GM23338 (cell line): ENCODE data around the gene TENM4. TPM values are rescaled to one million over a fixed set of nuclear protein-coding genes. Genes with fewer than 3 reads are reported as not detected.

Experiments used
- ATAC-seq: fragments of 200-7000 bp; cut with Tn5 transposase; 3 replicates; pipeline ENCODE4 v1.9.1; 2020
- DNase-seq: peaks from one replicate; pipeline ENCODE4 v3.0.0-alpha.2; 2015; ENCODE audit warnings: low spot score
- H2AFZ ChIP-seq: fragments of 200-600 bp; sonication (generic); 2 replicates; pipeline ENCODE4 v1.8.0; 2016; ENCODE audit warnings: antibody characterized with exemption, mild to moderate bottlenecking, moderate library complexity
- H3F3A ChIP-seq: fragments of 200-600 bp; sonication (generic); replicated peaks from 2 replicates; pipeline ENCODE4 v1.8.0; 2017; ENCODE audit warnings: antibody characterized with exemption, mixed run types, low read depth
- H3K27ac ChIP-seq: fragments of 200-600 bp; sonication (generic); 2 replicates; pipeline ENCODE4 v1.6.1; 2016; ENCODE audit warnings: low read depth
- H3K27me3 ChIP-seq: fragments of 200-600 bp; sonication (generic); 2 replicates; pipeline ENCODE4 v1.8.0; 2016; ENCODE audit warnings: mild to moderate bottlenecking, mixed run types, moderate library complexity; ENCODE audit not compliant: insufficient read depth
- H3K36me3 ChIP-seq: fragments of 200-600 bp; sonication (generic); 2 replicates; pipeline ENCODE4 v1.8.0; 2016; ENCODE audit warnings: mild to moderate bottlenecking; ENCODE audit not compliant: insufficient read depth
- H3K4me1 ChIP-seq: fragments of 200-600 bp; sonication (generic); 2 replicates; pipeline ENCODE4 v1.8.0; 2016; ENCODE audit warnings: mild to moderate bottlenecking, moderate library complexity; ENCODE audit not compliant: insufficient read depth
- H3K4me2 ChIP-seq: fragments of 200-600 bp; sonication (generic); 2 replicates; pipeline ENCODE4 v1.7.1; 2017; ENCODE audit warnings: mixed run types
- H3K4me3 ChIP-seq: fragments of 200-600 bp; sonication (generic); 2 replicates; pipeline ENCODE4 v1.6.1; 2016; ENCODE audit warnings: mixed run types
- H3K79me2 ChIP-seq: fragments of 200-600 bp; sonication (generic); replicated peaks from 2 replicates; pipeline ENCODE4 v1.8.0; 2017; ENCODE audit warnings: mild to moderate bottlenecking; ENCODE audit not compliant: insufficient read depth
- H3K9me2 ChIP-seq: fragments of 200-600 bp; sonication (generic); 2 replicates; pipeline ENCODE4 v1.8.0; 2017; ENCODE audit not compliant: insufficient read depth
- H4K20me1 ChIP-seq: fragments of 200-600 bp; sonication (generic); replicated peaks from 2 replicates; pipeline ENCODE4 v1.8.0; 2017; ENCODE audit warnings: mild to moderate bottlenecking; ENCODE audit not compliant: insufficient read depth
- H3K27ac Mint-ChIP-seq: 2 replicates; pipeline ENCODE4 v1.8.0; 2020; ENCODE audit warnings: inconsistent platforms, mild to moderate bottlenecking, moderate library complexity, mixed read lengths
- H3K27me3 Mint-ChIP-seq: 3 replicates; pipeline ENCODE4 v1.8.0; 2022; ENCODE audit warnings: low read depth, mild to moderate bottlenecking, moderate library complexity, mixed read lengths, inconsistent platforms; ENCODE audit not compliant: insufficient read depth, poor library complexity
- H3K36me3 Mint-ChIP-seq: 3 replicates; pipeline ENCODE4 v1.8.0; 2021; ENCODE audit warnings: low read depth, mild to moderate bottlenecking, inconsistent platforms, moderate library complexity, mixed read lengths
- H3K4me1 Mint-ChIP-seq: 3 replicates; pipeline ENCODE4 v1.8.0; 2020; ENCODE audit warnings: mild to moderate bottlenecking, inconsistent platforms, mixed read lengths
- H3K4me3 Mint-ChIP-seq: 3 replicates; pipeline ENCODE4 v1.8.0; 2021; ENCODE audit warnings: moderate library complexity, mild to moderate bottlenecking, inconsistent platforms, mixed read lengths
- H3K9me3 Mint-ChIP-seq: 3 replicates; pipeline ENCODE4 v1.8.0; 2020; ENCODE audit warnings: moderate library complexity, mild to moderate bottlenecking, inconsistent platforms, mixed read lengths
- CREB1 ChIP-seq: fragments of 250-450 bp; sonication (Bioruptor Pico); IDR thresholded peaks from 2 replicates; pipeline ENCODE4 v1.5.0; 2020; ENCODE audit warnings: low read depth, mild to moderate bottlenecking, moderate library complexity
- CTCF ChIP-seq, 2 experiments: fragments of 200-600 bp in 1 of 2; sonication (generic) in 1 of 2; conservative IDR thresholded peaks; 2 replicates each; pipeline versions ENCODE4 v1.5.1 to v1.6.1; 2016 to 2017; ENCODE audit warnings: antibody characterized with exemption in 2 of 2, low read depth in 2 of 2, mild to moderate bottlenecking in 2 of 2, moderate library complexity in 1 of 2
- ETS1 ChIP-seq: IDR thresholded peaks from 2 replicates; pipeline ENCODE4 v1.6.1; 2016; ENCODE audit warnings: antibody characterized with exemption
- EZH2 ChIP-seq: fragments of 200-600 bp; sonication (generic); IDR thresholded peaks from one replicate; pipeline ENCODE4 v1.8.0; 2017; ENCODE audit warnings: antibody characterized with exemption, mild to moderate bottlenecking, low read depth; ENCODE audit not compliant: unreplicated experiment
- EZH2phosphoT487 ChIP-seq: fragments of 200-600 bp; sonication (generic); IDR thresholded peaks from one replicate; pipeline ENCODE4 v1.8.1; 2018; ENCODE audit warnings: antibody characterized with exemption; ENCODE audit not compliant: unreplicated experiment
- JUNB ChIP-seq: IDR thresholded peaks from one replicate; pipeline ENCODE4 v1.6.1; 2016; ENCODE audit warnings: antibody characterized with exemption; ENCODE audit not compliant: unreplicated experiment
- NANOG ChIP-seq: IDR thresholded peaks from 2 replicates; pipeline ENCODE4 v1.6.1; 2016; ENCODE audit warnings: antibody characterized with exemption, borderline replicate concordance
- POLR2AphosphoS5 ChIP-seq: IDR thresholded peaks from 2 replicates; pipeline ENCODE4 v1.6.1; 2016; ENCODE audit warnings: antibody characterized with exemption, low read depth
- STAT1 ChIP-seq: IDR thresholded peaks from one replicate; pipeline ENCODE4 v1.6.1; 2016; ENCODE audit warnings: antibody characterized with exemption; ENCODE audit not compliant: unreplicated experiment
- ZNF114 ChIP-seq: fragments of 250-450 bp; sonication (Bioruptor Pico); IDR thresholded peaks from 2 replicates; pipeline ENCODE4 v1.5.0; 2020; ENCODE audit warnings: mild to moderate bottlenecking, moderate library complexity
- ZNF331 ChIP-seq: fragments of 250-450 bp; sonication (Bioruptor Pico); IDR thresholded peaks from 2 replicates; pipeline ENCODE4 v1.5.0; 2020; ENCODE audit warnings: low read depth, mild to moderate bottlenecking, moderate library complexity
- polyA plus RNA-seq: library from polyadenylated mRNA; unstranded; fragments of >200 nt; fragmentation: Nextera tagmentation; extraction: Ambion mirVana; gene quantifications from 2 replicates; pipeline ENCODE4 v1.2.1, GENCODE V29; 2016
- total RNA-seq: library from RNA; depleted of rRNA; stranded (reverse); fragments of >200 nt; shearing (Covaris generic); gene quantifications from 2 replicates; pipeline ENCODE4 v1.2.3, GENCODE V29; 2014
- TF ChIP-seq, protein P1 (sequence below): IDR thresholded peaks from one replicate; pipeline ENCODE4 v1.6.1; 2018; ENCODE audit warnings: antibody characterized with exemption; ENCODE audit not compliant: unreplicated experiment

TENM4 gene
- total and polyA plus RNA-seq, 2 experiments from 2014 or later, result 7.3 TPM

DNA sequence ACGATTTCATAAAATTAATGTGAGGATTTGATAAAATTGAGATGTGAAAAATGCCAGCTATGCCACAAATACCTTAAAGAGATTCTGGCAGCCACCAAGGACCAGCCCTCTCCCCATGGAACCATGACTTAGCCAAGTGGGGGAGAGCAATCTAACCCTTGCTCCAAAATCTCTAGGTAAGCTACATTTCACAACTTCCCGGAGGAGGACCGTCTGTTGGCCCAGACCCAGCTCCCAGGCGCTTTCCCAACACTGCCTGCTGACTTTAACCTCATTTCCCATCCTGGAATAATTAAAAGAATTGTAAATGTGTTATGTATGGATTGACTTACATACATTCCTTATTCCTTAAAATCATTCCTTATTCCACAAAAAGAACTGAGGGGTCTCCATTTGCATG is 47.5 kb upstream of the TENM4 start:
- Mint-ChIP-seq H3K27ac (no peak overlapping the region), H3K4me3 (no peak overlapping the region), H3K9me3 (no peaks in the 10 kb centered on the region), H3K27me3 (peaks cover 9% of the 10 kb centered on the region), H3K36me3 (no peaks in the 10 kb centered on the region), H3K4me1 (peaks cover 30% of the 10 kb centered on the region)
- DNase-seq (no peak), ATAC-seq (no peak)
- H3K4me1 ChIP-seq, result peaks cover 14% of the 10 kb centered on the region
- no peak overlapping the region for H3K4me2 ChIP-seq
- TF ChIP-seq CTCF (conservative IDR thresholded peaks at IDR 0.05; ENCODE audit: low read depth in 2 of 2), result no peak
- TF ChIP-seq ETS1, result no peak
- TF ChIP-seq POLR2AphosphoS5, result no peak
- TF ChIP-seq, protein P1, sequence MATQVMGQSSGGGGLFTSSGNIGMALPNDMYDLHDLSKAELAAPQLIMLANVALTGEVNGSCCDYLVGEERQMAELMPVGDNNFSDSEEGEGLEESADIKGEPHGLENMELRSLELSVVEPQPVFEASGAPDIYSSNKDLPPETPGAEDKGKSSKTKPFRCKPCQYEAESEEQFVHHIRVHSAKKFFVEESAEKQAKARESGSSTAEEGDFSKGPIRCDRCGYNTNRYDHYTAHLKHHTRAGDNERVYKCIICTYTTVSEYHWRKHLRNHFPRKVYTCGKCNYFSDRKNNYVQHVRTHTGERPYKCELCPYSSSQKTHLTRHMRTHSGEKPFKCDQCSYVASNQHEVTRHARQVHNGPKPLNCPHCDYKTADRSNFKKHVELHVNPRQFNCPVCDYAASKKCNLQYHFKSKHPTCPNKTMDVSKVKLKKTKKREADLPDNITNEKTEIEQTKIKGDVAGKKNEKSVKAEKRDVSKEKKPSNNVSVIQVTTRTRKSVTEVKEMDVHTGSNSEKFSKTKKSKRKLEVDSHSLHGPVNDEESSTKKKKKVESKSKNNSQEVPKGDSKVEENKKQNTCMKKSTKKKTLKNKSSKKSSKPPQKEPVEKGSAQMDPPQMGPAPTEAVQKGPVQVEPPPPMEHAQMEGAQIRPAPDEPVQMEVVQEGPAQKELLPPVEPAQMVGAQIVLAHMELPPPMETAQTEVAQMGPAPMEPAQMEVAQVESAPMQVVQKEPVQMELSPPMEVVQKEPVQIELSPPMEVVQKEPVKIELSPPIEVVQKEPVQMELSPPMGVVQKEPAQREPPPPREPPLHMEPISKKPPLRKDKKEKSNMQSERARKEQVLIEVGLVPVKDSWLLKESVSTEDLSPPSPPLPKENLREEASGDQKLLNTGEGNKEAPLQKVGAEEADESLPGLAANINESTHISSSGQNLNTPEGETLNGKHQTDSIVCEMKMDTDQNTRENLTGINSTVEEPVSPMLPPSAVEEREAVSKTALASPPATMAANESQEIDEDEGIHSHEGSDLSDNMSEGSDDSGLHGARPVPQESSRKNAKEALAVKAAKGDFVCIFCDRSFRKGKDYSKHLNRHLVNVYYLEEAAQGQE, result no peak
- TF ChIP-seq EZH2phosphoT487, result no peak
- no peak for TF ChIP-seq NANOG
- TF ChIP-seq EZH2, result no peak
- TF ChIP-seq JUNB, result no peak
- TF ChIP-seq ZNF114 (CRISPR knock-in tag), result no peak
- H3K27me3 ChIP-seq, result no peaks in the 10 kb centered on the region
- no peak overlapping the region for H2AFZ ChIP-seq
- no peaks in the 10 kb centered on the region for H4K20me1 ChIP-seq
- no peaks in the 10 kb centered on the region for H3K79me2 ChIP-seq
- no peaks in the 10 kb centered on the region for H3K9me2 ChIP-seq
- no peak overlapping the region for H3K27ac ChIP-seq
- H3K36me3 ChIP-seq, result no peaks in the 10 kb centered on the region
- H3F3A ChIP-seq, result no peaks in the 10 kb centered on the region
- no peak overlapping the region for H3K4me3 ChIP-seq

GRCh38 chr11:79487412-79487811 is 46.6 kb upstream of the TENM4 start:
- Histone ChIP-seq H3K4me1 (peaks cover 14% of the 10 kb centered on the region), H3F3A (no peaks in the 10 kb centered on the region), H3K4me3 (no peak overlapping the region), H3K27ac (no peak overlapping the region), H3K36me3 (no peaks in the 10 kb centered on the region), H4K20me1 (no peaks in the 10 kb centered on the region), H3K4me2 (no peak overlapping the region), H3K9me2 (no peaks in the 10 kb centered on the region), H3K79me2 (no peaks in the 10 kb centered on the region), H2AFZ (no peak overlapping the region), H3K27me3 (no peaks in the 10 kb centered on the region)
- H3K4me1 Mint-ChIP-seq, result peaks cover 27% of the 10 kb centered on the region
- no peaks in the 10 kb centered on the region for H3K9me3 Mint-ChIP-seq
- ATAC-seq, result no peak
- no peak for DNase-seq
- no peak overlapping the region for H3K27ac Mint-ChIP-seq
- TF ChIP-seq ZNF331 (CRISPR knock-in tag), result no peak
- no peak for TF ChIP-seq EZH2
- no peak for TF ChIP-seq CREB1 (CRISPR knock-in tag)
- TF ChIP-seq, protein P1, result no peak
- no peak for TF ChIP-seq STAT1
- TF ChIP-seq POLR2AphosphoS5, result no peak
- no peak for TF ChIP-seq NANOG
- H3K27me3 Mint-ChIP-seq, result peaks cover 9% of the 10 kb centered on the region
- no peak overlapping the region for H3K4me3 Mint-ChIP-seq
- no peaks in the 10 kb centered on the region for H3K36me3 Mint-ChIP-seq
